Gastrocnemius medialis (tissue), 4 donors: ENCODE measurements around the gene RALGAPA2.

ENCODE experiments used
- POLR2A ChIP-seq, 2 donors: fragments of 450-650 bp; IDR thresholded peaks; one replicate each; pipeline ENCODE4 v1.6.1; 2017; ENCODE audit warnings: antibody characterized with exemption in 2 of 2, mild to moderate bottlenecking in 2 of 2, moderate library complexity in 2 of 2
- TF ChIP-seq, protein P1 (sequence below), 5 experiments: fragments of 450-650 bp in 3 of 5; fragments of 200-600 bp in 2 of 5; sonication (generic) in 2 of 5; IDR thresholded peaks in 4 of 5; conservative IDR thresholded peaks in 1 of 5; 1 replicate in 4 of 5; 2 replicates in 1 of 5; pipeline ENCODE4 v1.5.1; 2016 to 2019; ENCODE audit warnings: antibody characterized with exemption in 5 of 5, mild to moderate bottlenecking in 3 of 5, moderate library complexity in 3 of 5

DNA sequence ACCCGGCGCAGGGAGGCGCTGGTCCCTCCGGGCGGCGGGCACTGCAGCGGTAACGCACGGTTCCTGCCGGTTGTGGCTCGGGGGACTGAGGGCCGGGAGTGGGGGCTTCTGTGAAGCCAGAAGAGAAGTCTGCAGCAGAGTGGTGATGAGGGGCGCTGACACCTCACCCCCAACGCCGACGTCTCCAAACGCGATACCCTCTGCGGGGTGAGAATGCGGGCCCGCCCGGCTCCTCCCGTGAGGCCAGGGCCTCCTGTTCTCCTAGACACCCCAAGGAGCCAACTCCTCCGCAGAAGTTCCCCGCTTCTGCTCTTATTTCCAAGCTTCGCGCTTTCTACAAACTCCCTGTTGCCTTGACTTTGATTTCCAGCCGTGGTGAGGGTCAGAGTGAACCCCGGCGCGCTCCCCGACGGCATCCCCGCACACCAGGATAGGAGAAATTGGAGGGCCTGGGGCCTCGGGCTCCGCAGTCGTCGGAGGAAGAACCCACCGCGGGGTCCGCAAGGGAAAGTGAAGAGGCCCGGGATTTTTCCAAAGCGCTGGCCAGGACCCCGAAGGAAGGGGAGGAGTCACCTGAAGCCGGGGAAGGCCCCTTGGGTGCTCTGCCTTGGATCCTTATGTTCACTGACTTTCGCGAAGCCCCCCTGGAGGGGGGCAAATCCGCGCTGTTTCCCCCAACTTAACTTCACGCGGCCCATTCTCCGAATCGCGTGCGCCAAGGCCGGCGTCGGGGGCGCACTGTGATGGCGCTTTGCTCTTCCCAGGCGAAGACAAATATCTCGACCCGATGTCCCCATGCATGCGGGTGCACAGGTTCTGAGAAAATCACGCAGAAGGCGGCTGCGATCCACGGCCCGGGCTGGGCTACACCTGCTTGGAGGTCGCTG, 347.6 kb downstream of the RALGAPA2 start:
- TF ChIP-seq, protein P1, sequence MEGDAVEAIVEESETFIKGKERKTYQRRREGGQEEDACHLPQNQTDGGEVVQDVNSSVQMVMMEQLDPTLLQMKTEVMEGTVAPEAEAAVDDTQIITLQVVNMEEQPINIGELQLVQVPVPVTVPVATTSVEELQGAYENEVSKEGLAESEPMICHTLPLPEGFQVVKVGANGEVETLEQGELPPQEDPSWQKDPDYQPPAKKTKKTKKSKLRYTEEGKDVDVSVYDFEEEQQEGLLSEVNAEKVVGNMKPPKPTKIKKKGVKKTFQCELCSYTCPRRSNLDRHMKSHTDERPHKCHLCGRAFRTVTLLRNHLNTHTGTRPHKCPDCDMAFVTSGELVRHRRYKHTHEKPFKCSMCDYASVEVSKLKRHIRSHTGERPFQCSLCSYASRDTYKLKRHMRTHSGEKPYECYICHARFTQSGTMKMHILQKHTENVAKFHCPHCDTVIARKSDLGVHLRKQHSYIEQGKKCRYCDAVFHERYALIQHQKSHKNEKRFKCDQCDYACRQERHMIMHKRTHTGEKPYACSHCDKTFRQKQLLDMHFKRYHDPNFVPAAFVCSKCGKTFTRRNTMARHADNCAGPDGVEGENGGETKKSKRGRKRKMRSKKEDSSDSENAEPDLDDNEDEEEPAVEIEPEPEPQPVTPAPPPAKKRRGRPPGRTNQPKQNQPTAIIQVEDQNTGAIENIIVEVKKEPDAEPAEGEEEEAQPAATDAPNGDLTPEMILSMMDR (IDR thresholded peaks at IDR 0.05 in 4 of 5, conservative IDR thresholded peaks at IDR 0.05 in 1 of 5): no peak
- no peak for TF ChIP-seq POLR2A (IDR thresholded peaks at IDR 0.05)
